GM12878 (cell line): ENCODE measurements around the gene COX19. TPM values are rescaled to one million over a fixed set of nuclear protein-coding genes. Genes with fewer than 3 reads are reported as not detected.
A peak's percentile ranks its signal among the peaks of the same experiment; 100 is the strongest.

Experiments used
- ATF7 ChIP-seq: fragments of 450-650 bp; IDR thresholded peaks from 2 replicates; pipeline ENCODE4 v1.6.1; 2016; ENCODE audit warnings: low read depth, mild to moderate bottlenecking
- BCLAF1 ChIP-seq: fragments of 450-650 bp; IDR thresholded peaks from 2 replicates; pipeline ENCODE4 v1.6.1; 2017; ENCODE audit warnings: antibody characterized with exemption, mild to moderate bottlenecking, moderate library complexity
- CHD1 ChIP-seq: IDR thresholded peaks from 2 replicates; pipeline ENCODE4 v1.6.1; 2012; ENCODE audit warnings: low read depth, low read length, improper control_type of control experiment
- FOXK2 ChIP-seq: fragments of 450-650 bp; IDR thresholded peaks from 2 replicates; pipeline ENCODE4 v1.6.1; 2017; ENCODE audit warnings: mild to moderate bottlenecking, moderate library complexity
- IKZF2 ChIP-seq, 2 experiments: fragments of 450-650 bp; IDR thresholded peaks; 2 replicates each; pipeline ENCODE4 v1.6.1; 2017; ENCODE audit warnings: mild to moderate bottlenecking in 2 of 2, moderate library complexity in 2 of 2
- JUND ChIP-seq: IDR thresholded peaks from 2 replicates; pipeline ENCODE4 v1.6.1; 2012; ENCODE audit warnings: low read depth, mild to moderate bottlenecking, low read length, improper control_type of control experiment, moderate library complexity
- MEF2B ChIP-seq: fragments of 450-650 bp; IDR thresholded peaks from 2 replicates; pipeline ENCODE4 v1.6.1; 2018; ENCODE audit warnings: mild to moderate bottlenecking, moderate library complexity; ENCODE audit not compliant: partially characterized antibody, poor library complexity, severe bottlenecking
- MYB ChIP-seq: fragments of 150-350 bp; IDR thresholded peaks from 2 replicates; pipeline ENCODE4 v1.6.1; 2014; ENCODE audit warnings: mild to moderate bottlenecking, low read depth, low read length, borderline replicate concordance
- NR2C2 ChIP-seq: IDR thresholded peaks from 2 replicates; pipeline ENCODE4 v1.6.1; 2011; ENCODE audit warnings: borderline replicate concordance, low read depth; ENCODE audit not compliant: control insufficient read depth, insufficient read length
- SIX5 ChIP-seq: IDR thresholded peaks from 2 replicates; pipeline ENCODE4 v1.6.1; 2011; ENCODE audit warnings: mild to moderate bottlenecking, low read depth, low read length, moderate library complexity; ENCODE audit not compliant: severe bottlenecking
- SMAD5 ChIP-seq: IDR thresholded peaks from 2 replicates; pipeline ENCODE4 v1.6.1; 2016; ENCODE audit warnings: antibody characterized with exemption, low read depth
- SUPT20H ChIP-seq: IDR thresholded peaks from 2 replicates; pipeline ENCODE4 v1.6.1; 2011; ENCODE audit warnings: low read depth, mild to moderate bottlenecking, low read length, moderate library complexity, borderline replicate concordance; ENCODE audit not compliant: control insufficient read depth
- SUZ12 ChIP-seq: fragments of 200-600 bp; sonication (generic); IDR thresholded peaks from one replicate; pipeline ENCODE4 v1.6.1; 2018; ENCODE audit warnings: antibody characterized with exemption, mild to moderate bottlenecking; ENCODE audit not compliant: unreplicated experiment
- USF1 ChIP-seq: IDR thresholded peaks from 2 replicates; pipeline ENCODE4 v1.6.1; 2011; ENCODE audit warnings: borderline replicate concordance, low read depth, mild to moderate bottlenecking, moderate library complexity, mixed read lengths, low read length; ENCODE audit not compliant: insufficient read depth; ENCODE audit errors: extremely low read length
- YBX1 ChIP-seq: fragments of 450-650 bp; IDR thresholded peaks from 2 replicates; pipeline ENCODE4 v1.6.1; 2016; ENCODE audit warnings: antibody characterized with exemption
- ZBED1 ChIP-seq: IDR thresholded peaks from 2 replicates; pipeline ENCODE4 v1.6.1; 2016; ENCODE audit warnings: borderline replicate concordance
- ZNF217 ChIP-seq: fragments of 450-650 bp; IDR thresholded peaks from 2 replicates; pipeline ENCODE4 v1.6.1; 2017; ENCODE audit warnings: antibody characterized with exemption, mild to moderate bottlenecking
- polyA plus RNA-seq, 11 experiments: library from polyadenylated mRNA; depleted of rRNA in 4 of 11; unstranded in 6 of 11; stranded (reverse) in 5 of 11; fragments of >200 nt; fragmentation: Nextera tagmentation in 4 of 11; fragmentation: Illumina TruSeq in 1 of 11; extraction: Ambion mirVana in 4 of 11; extraction: Trizol in 1 of 11; gene quantifications; 1 replicate in 1 of 11; 2 replicates in 10 of 11; pipeline versions ENCODE4 v1.2.1 to v1.2.3, GENCODE V29; 2011 to 2016; ENCODE audit warnings: inconsistent platforms in 2 of 11, missing spikeins in 2 of 11, low read depth in 1 of 11
- total RNA-seq, 4 experiments: library from RNA; depleted of rRNA in 3 of 4; stranded (reverse); fragments of >200 nt in 3 of 4; fragmentation: Illumina TruSeq in 1 of 4; extraction: Trizol in 1 of 4; gene quantifications; 2 replicates each; pipeline versions ENCODE4 v1.2.1 to v1.2.3, GENCODE V29; 2013 to 2021
- TF ChIP-seq, protein P1 (sequence below): fragments of 150-350 bp; IDR thresholded peaks from 2 replicates; pipeline ENCODE4 v1.6.1; 2014; ENCODE audit warnings: mild to moderate bottlenecking, low read depth, low read length
- TF ChIP-seq, protein P2 (sequence below): IDR thresholded peaks from 2 replicates; pipeline ENCODE4 v1.6.1; 2012; ENCODE audit warnings: low read depth, low read length, improper control_type of control experiment
- TF ChIP-seq, protein P3 (sequence below): fragments of 450-650 bp; IDR thresholded peaks from 2 replicates; pipeline ENCODE4 v1.6.1; 2018; ENCODE audit warnings: mild to moderate bottlenecking, low read depth, moderate library complexity; ENCODE audit not compliant: partially characterized antibody

COX19 gene
- total and polyA plus RNA-seq, 10 of the 15 experiments (the other 5 are each of a cell fraction or from before 2014, with no cell fraction given) = 3.7 to 17.9 (median 10.8) TPM

DNA sequence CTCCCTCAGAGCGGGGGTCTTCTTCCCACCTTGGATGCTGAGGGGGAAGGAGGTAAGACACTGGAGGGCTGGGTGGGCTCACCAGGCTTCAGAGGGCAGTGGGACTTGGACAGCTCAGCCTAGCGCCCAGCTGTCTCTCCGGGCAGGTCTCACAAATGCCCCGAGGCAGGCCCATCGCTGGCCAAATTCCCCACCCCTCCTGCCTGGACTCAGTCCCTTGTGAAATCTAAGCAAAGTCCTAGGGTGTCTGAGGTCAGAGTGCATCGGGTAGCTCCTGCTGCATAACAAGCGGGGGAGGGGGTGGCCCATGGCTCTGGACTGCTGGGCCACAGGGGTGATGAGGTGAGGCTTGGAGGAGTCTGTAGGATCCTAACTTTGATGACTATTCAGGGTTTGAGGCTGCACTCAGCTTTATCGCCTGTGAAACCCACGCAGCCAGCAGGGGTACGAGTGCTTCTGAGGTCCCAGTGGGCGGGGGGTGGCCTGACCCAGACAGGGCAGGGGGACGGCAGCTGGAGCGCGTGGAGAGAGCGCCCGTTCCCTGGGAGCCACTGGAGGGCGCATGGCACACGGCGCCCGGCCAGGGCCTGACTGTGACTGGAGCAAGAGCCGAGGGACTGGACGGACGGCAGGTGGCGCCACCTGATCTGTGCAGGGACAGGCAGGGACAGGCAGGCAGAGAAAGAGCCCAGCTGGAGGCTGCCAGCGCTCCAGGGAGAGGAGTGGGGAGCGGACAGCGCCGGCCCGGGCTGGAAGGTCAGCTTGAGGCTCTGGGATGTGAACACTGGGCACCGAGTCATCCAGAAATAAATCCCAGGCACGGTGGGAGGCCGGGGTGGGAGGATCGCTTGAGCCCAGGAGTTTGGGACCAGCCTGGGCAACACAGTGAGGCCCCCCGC is 17.6 kb upstream of the COX19 start (continued):
- TF ChIP-seq USF1 (no peak), SMAD5 (no peak), ZBED1 (no peak; the same call in 1 of the 2 replicates), SUZ12 (no peak), ZNF217 (no peak), MEF2B (no peak), SUPT20H (no peak), YBX1 (no peak), BCLAF1 (no peak), MYB (no peak), IKZF2 (IDR thresholded peaks at IDR 0.05) (peak; percentile 28 to 65; a peak in 3 of 4 replicates), FOXK2 (no peak), ATF7 (no peak), JUND (no peak), SIX5 (no peak), NR2C2 (no peak), CHD1 (0 out of 2 replicates have a peak, but pooled peaks have one; percentile 61)
- TF ChIP-seq, protein P1, sequence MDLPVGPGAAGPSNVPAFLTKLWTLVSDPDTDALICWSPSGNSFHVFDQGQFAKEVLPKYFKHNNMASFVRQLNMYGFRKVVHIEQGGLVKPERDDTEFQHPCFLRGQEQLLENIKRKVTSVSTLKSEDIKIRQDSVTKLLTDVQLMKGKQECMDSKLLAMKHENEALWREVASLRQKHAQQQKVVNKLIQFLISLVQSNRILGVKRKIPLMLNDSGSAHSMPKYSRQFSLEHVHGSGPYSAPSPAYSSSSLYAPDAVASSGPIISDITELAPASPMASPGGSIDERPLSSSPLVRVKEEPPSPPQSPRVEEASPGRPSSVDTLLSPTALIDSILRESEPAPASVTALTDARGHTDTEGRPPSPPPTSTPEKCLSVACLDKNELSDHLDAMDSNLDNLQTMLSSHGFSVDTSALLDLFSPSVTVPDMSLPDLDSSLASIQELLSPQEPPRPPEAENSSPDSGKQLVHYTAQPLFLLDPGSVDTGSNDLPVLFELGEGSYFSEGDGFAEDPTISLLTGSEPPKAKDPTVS = no peak
- TF ChIP-seq, protein P2, sequence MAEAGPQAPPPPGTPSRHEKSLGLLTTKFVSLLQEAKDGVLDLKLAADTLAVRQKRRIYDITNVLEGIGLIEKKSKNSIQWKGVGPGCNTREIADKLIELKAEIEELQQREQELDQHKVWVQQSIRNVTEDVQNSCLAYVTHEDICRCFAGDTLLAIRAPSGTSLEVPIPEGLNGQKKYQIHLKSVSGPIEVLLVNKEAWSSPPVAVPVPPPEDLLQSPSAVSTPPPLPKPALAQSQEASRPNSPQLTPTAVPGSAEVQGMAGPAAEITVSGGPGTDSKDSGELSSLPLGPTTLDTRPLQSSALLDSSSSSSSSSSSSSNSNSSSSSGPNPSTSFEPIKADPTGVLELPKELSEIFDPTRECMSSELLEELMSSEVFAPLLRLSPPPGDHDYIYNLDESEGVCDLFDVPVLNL = no peak
- TF ChIP-seq, protein P3, sequence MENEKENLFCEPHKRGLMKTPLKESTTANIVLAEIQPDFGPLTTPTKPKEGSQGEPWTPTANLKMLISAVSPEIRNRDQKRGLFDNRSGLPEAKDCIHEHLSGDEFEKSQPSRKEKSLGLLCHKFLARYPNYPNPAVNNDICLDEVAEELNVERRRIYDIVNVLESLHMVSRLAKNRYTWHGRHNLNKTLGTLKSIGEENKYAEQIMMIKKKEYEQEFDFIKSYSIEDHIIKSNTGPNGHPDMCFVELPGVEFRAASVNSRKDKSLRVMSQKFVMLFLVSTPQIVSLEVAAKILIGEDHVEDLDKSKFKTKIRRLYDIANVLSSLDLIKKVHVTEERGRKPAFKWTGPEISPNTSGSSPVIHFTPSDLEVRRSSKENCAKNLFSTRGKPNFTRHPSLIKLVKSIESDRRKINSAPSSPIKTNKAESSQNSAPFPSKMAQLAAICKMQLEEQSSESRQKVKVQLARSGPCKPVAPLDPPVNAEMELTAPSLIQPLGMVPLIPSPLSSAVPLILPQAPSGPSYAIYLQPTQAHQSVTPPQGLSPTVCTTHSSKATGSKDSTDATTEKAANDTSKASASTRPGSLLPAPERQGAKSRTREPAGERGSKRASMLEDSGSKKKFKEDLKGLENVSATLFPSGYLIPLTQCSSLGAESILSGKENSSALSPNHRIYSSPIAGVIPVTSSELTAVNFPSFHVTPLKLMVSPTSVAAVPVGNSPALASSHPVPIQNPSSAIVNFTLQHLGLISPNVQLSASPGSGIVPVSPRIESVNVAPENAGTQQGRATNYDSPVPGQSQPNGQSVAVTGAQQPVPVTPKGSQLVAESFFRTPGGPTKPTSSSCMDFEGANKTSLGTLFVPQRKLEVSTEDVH = no peak
